ENCODE data around the gene CRELD1. TPM values are rescaled to one million over a fixed set of nuclear protein-coding genes. Genes with fewer than 3 reads are reported as not detected.

CRELD1 gene
- total and polyA plus RNA-seq, 2 of the 13 experiments (the other 11 are each of a cell fraction or from before 2014, with no cell fraction given) = 27.1 to 61.9 TPM

DNA sequence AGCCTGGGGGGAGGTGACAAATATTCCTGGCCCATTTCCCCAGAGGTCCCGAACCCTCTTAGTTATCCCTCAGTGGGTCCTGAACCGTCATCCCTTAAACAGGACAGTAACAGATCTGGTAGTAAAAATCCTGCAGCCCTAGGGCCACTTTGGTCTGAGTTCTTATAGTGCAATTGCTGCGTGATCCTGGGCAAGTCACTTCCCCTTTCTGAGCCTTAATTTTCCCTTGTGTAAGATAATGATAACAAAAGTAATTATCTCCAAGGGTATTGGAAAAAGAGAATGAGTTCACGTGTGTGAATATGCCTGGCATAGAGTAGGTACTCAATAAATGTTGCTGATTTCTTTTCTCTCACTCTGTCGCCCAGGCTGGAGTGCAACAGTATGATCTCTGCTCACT, 46.2 kb upstream of the CRELD1 start:
- intact Hi-C loops (cut with micrococcal nuclease; ENCODE audit: unreplicated experiment) (no loop called here), in situ Hi-C loops (cut with HindIII; ENCODE audit: extremely low pct_ligation_motif_present, low pct_unique_long_range_greater_than_20kb) (no loop called here)
- H3K9ac ChIP-seq (ENCODE audit: insufficient read depth, low read depth, low read length) = no peak overlapping the region
- no peak for FAIRE-seq
- H3K27ac ChIP-seq (ENCODE audit: extremely low read length, insufficient read depth, low read length) = no peak overlapping the region
- peaks cover 45% of the 10 kb centered on the region for H3K4me1 ChIP-seq (ENCODE audit: insufficient read depth, low read length)
- H3K36me3 ChIP-seq (replicated peaks in 1 of 2; ENCODE audit: control insufficient read depth in 1 of 2, insufficient read depth in 2 of 2, low read length in 2 of 2) = 0 out of 5 replicates have a peak, but pooled peaks cover under 1 to 1% of the 10 kb centered on the region in 2 experiments
- no peak for ATAC-seq
- TF ChIP-seq NFIC (IDR thresholded peaks at IDR 0.05; ENCODE audit: low read length) (no peak), SP2 (CRISPR knock-in tag; IDR thresholded peaks at IDR 0.05) (no peak), TMF1 (CRISPR knock-in tag; IDR thresholded peaks at IDR 0.05; ENCODE audit: low read depth) (no peak), HOXD1 (CRISPR knock-in tag; IDR thresholded peaks at IDR 0.05) (no peak), ZNF674 (CRISPR knock-in tag; IDR thresholded peaks at IDR 0.05; ENCODE audit: low read depth) (no peak), PREB (CRISPR knock-in tag; IDR thresholded peaks at IDR 0.05) (no peak), RFX5 (IDR thresholded peaks at IDR 0.05; ENCODE audit: low read depth, low read length) (no peak), ZNF761 (CRISPR knock-in tag; conservative IDR thresholded peaks at IDR 0.05) (no peak), PCBP2 (optimal IDR thresholded peaks at IDR 0.05; ENCODE audit: low read depth, low read length, poor library complexity, severe bottlenecking) (no peak), MAF1 (CRISPR knock-in tag; IDR thresholded peaks at IDR 0.05; ENCODE audit: borderline replicate concordance) (no peak), KAT2B (IDR thresholded peaks at IDR 0.05; ENCODE audit: borderline replicate concordance, low read depth, low read length) (no peak)
- TF ChIP-seq, protein P1, sequence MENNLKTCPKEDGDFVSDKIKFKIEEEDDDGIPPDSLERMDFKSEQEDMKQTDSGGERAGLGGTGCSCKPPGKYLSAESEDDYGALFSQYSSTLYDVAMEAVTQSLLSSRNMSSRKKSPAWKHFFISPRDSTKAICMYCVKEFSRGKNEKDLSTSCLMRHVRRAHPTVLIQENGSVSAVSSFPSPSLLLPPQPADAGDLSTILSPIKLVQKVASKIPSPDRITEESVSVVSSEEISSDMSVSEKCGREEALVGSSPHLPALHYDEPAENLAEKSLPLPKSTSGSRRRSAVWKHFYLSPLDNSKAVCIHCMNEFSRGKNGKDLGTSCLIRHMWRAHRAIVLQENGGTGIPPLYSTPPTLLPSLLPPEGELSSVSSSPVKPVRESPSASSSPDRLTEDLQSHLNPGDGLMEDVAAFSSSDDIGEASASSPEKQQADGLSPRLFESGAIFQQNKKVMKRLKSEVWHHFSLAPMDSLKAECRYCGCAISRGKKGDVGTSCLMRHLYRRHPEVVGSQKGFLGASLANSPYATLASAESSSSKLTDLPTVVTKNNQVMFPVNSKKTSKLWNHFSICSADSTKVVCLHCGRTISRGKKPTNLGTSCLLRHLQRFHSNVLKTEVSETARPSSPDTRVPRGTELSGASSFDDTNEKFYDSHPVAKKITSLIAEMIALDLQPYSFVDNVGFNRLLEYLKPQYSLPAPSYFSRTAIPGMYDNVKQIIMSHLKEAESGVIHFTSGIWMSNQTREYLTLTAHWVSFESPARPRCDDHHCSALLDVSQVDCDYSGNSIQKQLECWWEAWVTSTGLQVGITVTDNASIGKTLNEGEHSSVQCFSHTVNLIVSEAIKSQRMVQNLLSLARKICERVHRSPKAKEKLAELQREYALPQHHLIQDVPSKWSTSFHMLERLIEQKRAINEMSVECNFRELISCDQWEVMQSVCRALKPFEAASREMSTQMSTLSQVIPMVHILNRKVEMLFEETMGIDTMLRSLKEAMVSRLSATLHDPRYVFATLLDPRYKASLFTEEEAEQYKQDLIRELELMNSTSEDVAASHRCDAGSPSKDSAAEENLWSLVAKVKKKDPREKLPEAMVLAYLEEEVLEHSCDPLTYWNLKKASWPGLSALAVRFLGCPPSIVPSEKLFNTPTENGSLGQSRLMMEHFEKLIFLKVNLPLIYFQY (CRISPR knock-in tag; IDR thresholded peaks at IDR 0.05; ENCODE audit: borderline replicate concordance) = no peak
- no peaks in the 10 kb centered on the region for H4K20me1 ChIP-seq (ENCODE audit: insufficient read depth, low read length)
- H3K79me2 ChIP-seq (ENCODE audit: insufficient read depth, low read length) = peaks cover 20% of the 10 kb centered on the region
- no peak for DNase-seq (ENCODE audit: low spot score)
- ChIA-PET CTCF (ENCODE audit: low intra/inter-chr PET ratio, low total read pairs) (no interaction called here), POLR2A (no interaction called here)
- 80% methylated on average over 5 of the region's 5 CpGs for WGBS (ENCODE audit: low lambda C conversion rate)
- no peak overlapping the region for H2AFZ ChIP-seq (ENCODE audit: low read length)
- no peaks in the 10 kb centered on the region for H3K9me3 ChIP-seq (ENCODE audit: low read length)
- H3K4me3 ChIP-seq (replicated peaks in 1 of 3; ENCODE audit: insufficient read depth in 1 of 3, low read depth in 2 of 3, low read length in 3 of 3) = no peak overlapping the region
- no TSS peak for BruUV-seq (replicated peaks)
- H3K27me3 ChIP-seq (ENCODE audit: control insufficient read depth in 1 of 2, insufficient read depth in 2 of 2, low read length in 2 of 2) = no peaks in the 10 kb centered on the region; a peak in 1 of 5 replicates
- H3K4me2 ChIP-seq (ENCODE audit: low read depth, low read length) = no peak overlapping the region
